Measurements from ENCODE around the gene SEMA3F. TPM values are rescaled to one million over a fixed set of nuclear protein-coding genes. Genes with fewer than 3 reads are reported as not detected.

The SEMA3F gene
- 9.7 and 10.3 TPM in 2 replicates for total RNA-seq
- polyA plus RNA-seq = 5.1 and 21.2 TPM in 2 replicates
- 8.0 and 18.9 TPM in 2 replicates for polyA plus RNA-seq (2012)
- 27.0 and 48.6 TPM in 2 replicates for polyA minus RNA-seq (ENCODE audit: low replicate concordance)

DNA sequence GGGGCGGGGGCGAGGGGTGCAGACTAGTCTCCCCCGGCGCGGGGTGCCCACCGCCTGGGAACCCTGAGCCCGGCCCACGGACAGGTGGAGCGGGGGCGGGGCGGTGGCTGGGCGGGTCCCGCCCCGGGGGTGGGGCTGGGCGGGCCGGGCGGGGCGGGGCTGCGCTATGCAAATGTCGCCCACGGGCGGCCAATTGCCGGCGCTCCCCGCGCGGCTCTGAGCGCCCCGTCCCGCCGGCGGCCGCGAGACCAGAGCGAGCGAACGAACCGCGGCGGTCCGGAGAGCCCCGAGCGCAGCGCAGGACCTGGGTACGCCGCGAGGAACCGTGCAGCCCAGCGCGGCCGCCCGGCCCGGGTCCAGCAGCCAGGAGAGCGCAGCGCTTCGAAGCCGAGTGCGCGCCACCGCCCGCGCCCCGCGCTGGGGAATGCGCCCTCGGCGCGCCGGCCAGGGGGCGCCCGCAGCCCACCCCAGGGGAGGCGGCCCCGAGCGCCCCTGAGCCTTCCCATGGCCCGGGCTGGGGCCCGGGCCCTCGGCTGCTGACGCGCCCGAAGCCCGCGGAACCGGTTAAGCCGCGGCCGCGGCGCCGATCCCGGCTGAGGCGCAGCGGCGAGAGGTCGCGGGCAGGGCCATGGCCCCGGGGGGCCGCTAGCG lies at the start of gene SEMA3F:
Gene SEMA3F, plus strand, starts transcription at position 485 of the 651 bp plus-strand sequence. CDS start 4,299 bp downstream, outside the sequence.
- H3K79me2 ChIP-seq (ENCODE audit: control insufficient read depth, insufficient read depth, low read length) = no peaks in the 10 kb centered on the region
- no peak within 1 kb of the TSS for H3K27ac ChIP-seq (ENCODE audit: insufficient read depth, low read length)
- H3K4me1 ChIP-seq (ENCODE audit: control insufficient read depth, extremely low read depth, insufficient read depth, low read length) = peaks cover 5% of the 10 kb centered on the region
- TF ChIP-seq, protein P1, sequence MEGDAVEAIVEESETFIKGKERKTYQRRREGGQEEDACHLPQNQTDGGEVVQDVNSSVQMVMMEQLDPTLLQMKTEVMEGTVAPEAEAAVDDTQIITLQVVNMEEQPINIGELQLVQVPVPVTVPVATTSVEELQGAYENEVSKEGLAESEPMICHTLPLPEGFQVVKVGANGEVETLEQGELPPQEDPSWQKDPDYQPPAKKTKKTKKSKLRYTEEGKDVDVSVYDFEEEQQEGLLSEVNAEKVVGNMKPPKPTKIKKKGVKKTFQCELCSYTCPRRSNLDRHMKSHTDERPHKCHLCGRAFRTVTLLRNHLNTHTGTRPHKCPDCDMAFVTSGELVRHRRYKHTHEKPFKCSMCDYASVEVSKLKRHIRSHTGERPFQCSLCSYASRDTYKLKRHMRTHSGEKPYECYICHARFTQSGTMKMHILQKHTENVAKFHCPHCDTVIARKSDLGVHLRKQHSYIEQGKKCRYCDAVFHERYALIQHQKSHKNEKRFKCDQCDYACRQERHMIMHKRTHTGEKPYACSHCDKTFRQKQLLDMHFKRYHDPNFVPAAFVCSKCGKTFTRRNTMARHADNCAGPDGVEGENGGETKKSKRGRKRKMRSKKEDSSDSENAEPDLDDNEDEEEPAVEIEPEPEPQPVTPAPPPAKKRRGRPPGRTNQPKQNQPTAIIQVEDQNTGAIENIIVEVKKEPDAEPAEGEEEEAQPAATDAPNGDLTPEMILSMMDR (conservative IDR thresholded peaks at IDR 0.05 in 1 of 2, IDR thresholded peaks at IDR 0.05 in 1 of 2; ENCODE audit: low read depth in 1 of 2, low read length in 2 of 2) = no peak
- TF ChIP-seq EZH2 (IDR thresholded peaks at IDR 0.05; ENCODE audit: low read length, missing control alignments) = no peak
- H3K27me3 ChIP-seq (ENCODE audit: control insufficient read depth, insufficient read depth, low read length) = peaks cover 6% of the 10 kb centered on the region
- DNase-seq (ENCODE audit: low read depth in 2 of 2) = peak; percentile 60 to 73
- peak within 1 kb of the TSS; percentile 49 for H3K4me2 ChIP-seq (ENCODE audit: extremely low read depth, insufficient read depth, low read length)
- H3K9me3 ChIP-seq (ENCODE audit: control insufficient read depth, insufficient read depth, low read depth, low read length) = no peaks in the 10 kb centered on the region
- H3K4me3 ChIP-seq (replicated peaks in 1 of 4; ENCODE audit: control extremely low read depth in 1 of 4, insufficient read depth in 1 of 4, low read depth in 3 of 4, low read length in 4 of 4) = peak within 1 kb of the TSS; percentile 34 to 69 (median 56)
- no peaks in the 10 kb centered on the region for H4K20me1 ChIP-seq (ENCODE audit: control insufficient read depth, extremely low read depth, insufficient read depth, low read length)
- no peak within 1 kb of the TSS for H2AFZ ChIP-seq (ENCODE audit: low read length)
- H3K9ac ChIP-seq (ENCODE audit: insufficient read depth, low read length) = peak within 1 kb of the TSS; percentile 23
- no peaks in the 10 kb centered on the region for H3K36me3 ChIP-seq (ENCODE audit: control insufficient read depth, insufficient read depth, low read length)

DNA sequence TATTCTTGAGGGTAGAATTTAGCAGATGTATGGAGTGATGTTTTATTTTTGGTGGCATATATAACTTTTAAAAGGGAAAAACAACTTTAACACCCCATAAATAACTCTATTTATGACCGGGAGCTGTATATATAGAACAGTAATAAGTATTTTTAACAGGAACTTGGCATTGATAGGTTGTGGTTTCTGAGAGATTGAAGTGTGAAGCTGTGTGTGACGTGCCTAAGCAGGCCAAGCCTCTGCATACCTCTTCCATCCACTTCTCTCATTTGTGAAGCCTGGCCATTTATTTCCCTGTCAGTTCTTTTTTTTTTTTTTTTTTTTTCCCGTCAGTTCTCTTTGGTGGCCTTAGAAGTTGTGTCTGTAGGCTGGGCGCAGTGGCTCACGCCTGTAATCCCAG lies 43.4 kb upstream of the SEMA3F start:
- Histone ChIP-seq H2AFZ (ENCODE audit: low read length) (no peak overlapping the region), H3K4me3 (replicated peaks in 1 of 4; ENCODE audit: control extremely low read depth in 1 of 4, insufficient read depth in 1 of 4, low read depth in 3 of 4, low read length in 4 of 4) (no peak overlapping the region), H3K9ac (ENCODE audit: insufficient read depth, low read length) (no peak overlapping the region), H4K20me1 (ENCODE audit: control insufficient read depth, extremely low read depth, insufficient read depth, low read length) (no peaks in the 10 kb centered on the region), H3K36me3 (ENCODE audit: control insufficient read depth, insufficient read depth, low read length) (peaks cover 40% of the 10 kb centered on the region), H3K9me3 (ENCODE audit: control insufficient read depth, insufficient read depth, low read depth, low read length) (no peaks in the 10 kb centered on the region), H3K4me1 (ENCODE audit: control insufficient read depth, extremely low read depth, insufficient read depth, low read length) (no peaks in the 10 kb centered on the region), H3K27ac (ENCODE audit: insufficient read depth, low read length) (no peak overlapping the region), H3K79me2 (ENCODE audit: control insufficient read depth, insufficient read depth, low read length) (no peaks in the 10 kb centered on the region), H3K4me2 (ENCODE audit: extremely low read depth, insufficient read depth, low read length) (no peak overlapping the region), H3K27me3 (ENCODE audit: control insufficient read depth, insufficient read depth, low read length) (no peaks in the 10 kb centered on the region)
- no peak for TF ChIP-seq EZH2 (IDR thresholded peaks at IDR 0.05; ENCODE audit: low read length, missing control alignments)
- TF ChIP-seq, protein P1 (conservative IDR thresholded peaks at IDR 0.05 in 1 of 2, IDR thresholded peaks at IDR 0.05 in 1 of 2; ENCODE audit: low read depth in 1 of 2, low read length in 2 of 2) = no peak
- no peak for DNase-seq (ENCODE audit: low read depth in 2 of 2)

DNA sequence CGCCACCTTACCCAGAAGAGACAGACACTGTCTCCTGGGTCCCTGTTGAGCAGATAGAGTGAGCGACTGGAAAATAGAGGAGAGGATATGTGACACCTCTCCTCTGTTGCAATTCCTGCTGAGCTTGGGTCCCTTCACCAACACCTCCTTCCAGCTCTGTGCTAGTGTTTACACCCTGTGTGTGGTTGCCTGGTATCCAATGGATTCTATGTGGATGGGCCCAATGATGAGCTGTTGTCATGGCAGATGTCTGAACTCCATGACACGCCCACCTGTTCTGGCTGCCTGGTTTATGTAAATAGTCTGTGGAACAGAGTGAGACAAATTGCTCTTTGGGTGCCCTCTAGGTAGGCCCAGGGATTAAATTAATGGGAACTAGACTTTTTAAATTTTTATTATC lies 42.7 kb upstream of the SEMA3F start:
- Histone ChIP-seq H4K20me1 (ENCODE audit: control insufficient read depth, extremely low read depth, insufficient read depth, low read length) (no peaks in the 10 kb centered on the region), H3K4me3 (replicated peaks in 1 of 4; ENCODE audit: control extremely low read depth in 1 of 4, insufficient read depth in 1 of 4, low read depth in 3 of 4, low read length in 4 of 4) (no peak overlapping the region)

More for the DNA sequence above, 42.7 kb upstream of the SEMA3F start:
- Histone ChIP-seq H3K27me3 (ENCODE audit: control insufficient read depth, insufficient read depth, low read length) (no peaks in the 10 kb centered on the region), H3K27ac (ENCODE audit: insufficient read depth, low read length) (no peak overlapping the region), H3K36me3 (ENCODE audit: control insufficient read depth, insufficient read depth, low read length) (peaks cover 41% of the 10 kb centered on the region), H2AFZ (ENCODE audit: low read length) (no peak overlapping the region), H3K9me3 (ENCODE audit: control insufficient read depth, insufficient read depth, low read depth, low read length) (no peaks in the 10 kb centered on the region), H3K4me1 (ENCODE audit: control insufficient read depth, extremely low read depth, insufficient read depth, low read length) (no peaks in the 10 kb centered on the region), H3K9ac (ENCODE audit: insufficient read depth, low read length) (no peak overlapping the region), H3K4me2 (ENCODE audit: extremely low read depth, insufficient read depth, low read length) (no peak overlapping the region), H3K79me2 (ENCODE audit: control insufficient read depth, insufficient read depth, low read length) (no peaks in the 10 kb centered on the region)
- DNase-seq (ENCODE audit: low read depth in 2 of 2) = no peak
- TF ChIP-seq EZH2 (IDR thresholded peaks at IDR 0.05; ENCODE audit: low read length, missing control alignments) = no peak
- TF ChIP-seq, protein P1 (conservative IDR thresholded peaks at IDR 0.05 in 1 of 2, IDR thresholded peaks at IDR 0.05 in 1 of 2; ENCODE audit: low read depth in 1 of 2, low read length in 2 of 2) = no peak

Measured in fibroblast of lung (primary cell).